PC-3 (cell line): ENCODE data around the gene DDO. TPM values are rescaled to one million over a fixed set of nuclear protein-coding genes. Genes with fewer than 3 reads are reported as not detected.

Experiments used
- ATAC-seq: fragments of 200-7000 bp; cut with Tn5 transposase; 2 replicates; pipeline ENCODE4 v1.9.1; 2020; ENCODE audit warnings: mild to moderate bottlenecking, moderate library complexity
- BruUV-seq: library from RNA; stranded (reverse); fragments of 400-500 nt; replicated peaks from 2 replicates; lab custom pipeline; 2021; lab: Mats Ljungman, UMichigan
- CTCF ChIA-PET: fragments of 300-600 bp; sonication (Branson Sonifier 250); formaldehyde crosslinking; loops from one replicate; lab custom pipeline; 2022; ENCODE audit warnings: antibody characterized with exemption; lab: Charles Lee
- POLR2A ChIA-PET: fragments of 300-600 bp; sonication (Branson Sonifier 250); formaldehyde crosslinking; loops from one replicate; lab custom pipeline; 2022; ENCODE audit warnings: antibody characterized with exemption; ENCODE audit not compliant: unreplicated experiment; lab: Charles Lee
- DNase-seq: peaks from one replicate; pipeline ENCODE4 v3.0.0-alpha.2; 2015
- H2AFZ ChIP-seq: fragments of 300-600 bp; sonication (generic); 2 replicates; pipeline ENCODE4 v1.6.0; 2016; ENCODE audit warnings: antibody characterized with exemption, low read length
- H3F3A ChIP-seq: fragments of 300-600 bp; sonication (generic); one replicate; pipeline ENCODE4 v1.6.0; 2017; ENCODE audit warnings: antibody characterized with exemption, low read length, control low read depth, mild to moderate bottlenecking; ENCODE audit not compliant: unreplicated experiment
- H3K27ac ChIP-seq: fragments of 300-600 bp; sonication (generic); 2 replicates; pipeline ENCODE4 v1.5.1; 2016; ENCODE audit warnings: mild to moderate bottlenecking, low read length
- H3K27me3 ChIP-seq: fragments of 300-600 bp; sonication (generic); 2 replicates; pipeline ENCODE4 v1.6.1; 2016; ENCODE audit warnings: low read length, mixed read lengths
- H3K36me3 ChIP-seq: fragments of 300-600 bp; sonication (generic); 2 replicates; pipeline ENCODE4 v1.6.1; 2016; ENCODE audit warnings: low read depth, mixed run types, low read length, mixed read lengths
- H3K4me1 ChIP-seq: fragments of 300-600 bp; sonication (generic); 2 replicates; pipeline ENCODE4 v1.5.1; 2016; ENCODE audit warnings: low read length; ENCODE audit not compliant: insufficient read depth
- H3K4me2 ChIP-seq: fragments of 300-600 bp; sonication (generic); 2 replicates; pipeline ENCODE4 v1.6.0; 2016; ENCODE audit warnings: low read length
- H3K4me3 ChIP-seq: fragments of 300-600 bp; sonication (generic); 2 replicates; pipeline ENCODE4 v1.5.1; 2016; ENCODE audit warnings: mild to moderate bottlenecking, low read length, mixed read lengths
- H3K79me2 ChIP-seq: fragments of 300-600 bp; sonication (generic); 2 replicates; pipeline ENCODE4 v1.6.1; 2017; ENCODE audit warnings: low read length, mixed read lengths
- H3K9ac ChIP-seq: fragments of 300-600 bp; sonication (generic); 2 replicates; pipeline ENCODE4 v1.6.0; 2016; ENCODE audit warnings: mild to moderate bottlenecking, low read length
- H3K9me2 ChIP-seq: fragments of 300-600 bp; sonication (generic); replicated peaks from 2 replicates; pipeline ENCODE4 v1.6.1; 2016; ENCODE audit warnings: mixed run types, low read length, mixed read lengths
- H3K9me3 ChIP-seq: fragments of 300-600 bp; sonication (generic); 2 replicates; pipeline ENCODE4 v1.6.1; 2016; ENCODE audit warnings: low read length, mixed read lengths
- H4K20me1 ChIP-seq: fragments of 300-600 bp; sonication (generic); 2 replicates; pipeline ENCODE4 v1.6.1; 2016; ENCODE audit warnings: low read length, mixed read lengths
- CTCF ChIP-seq: fragments of 300-600 bp; sonication (generic); conservative IDR thresholded peaks from 2 replicates; pipeline ENCODE4 v1.5.1; 2017; ENCODE audit warnings: antibody characterized with exemption, low read depth, mild to moderate bottlenecking, low read length
- EZH2 ChIP-seq: fragments of 300-600 bp; sonication (generic); IDR thresholded peaks from one replicate; pipeline ENCODE4 v1.6.1; 2017; ENCODE audit warnings: antibody characterized with exemption, mild to moderate bottlenecking, low read length; ENCODE audit not compliant: unreplicated experiment
- EZH2phosphoT487 ChIP-seq: fragments of 300-600 bp; sonication (generic); IDR thresholded peaks from 2 replicates; pipeline ENCODE4 v1.6.1; 2018; ENCODE audit warnings: mild to moderate bottlenecking, antibody characterized with exemption, low read length, borderline replicate concordance
- intact Hi-C: fragments of 100-400 bp; cut with micrococcal nuclease; formaldehyde crosslinking; loops from 2 replicates; pipeline ENCODE4 v1.9.0; 2023
- total RNA-seq: library from RNA; depleted of rRNA; stranded (reverse); fragments of >200 nt; gene quantifications from 2 replicates; pipeline ENCODE4 v1.2.3, GENCODE V29; 2014

Gene DDO
- total RNA-seq, 1 experiment from 2014 or later = not detected

GRCh38 chr6:110409794-110410193 is 5.6 kb downstream of the DDO start:
- no peak overlapping the region for H3K4me2 ChIP-seq
- ChIA-PET CTCF (no interaction called here), POLR2A (no interaction called here)
- H2AFZ ChIP-seq = no peak overlapping the region
- no peaks in the 10 kb centered on the region for H3F3A ChIP-seq
- TF ChIP-seq CTCF = no peak
- TF ChIP-seq EZH2 = no peak
- no peak for TF ChIP-seq EZH2phosphoT487
- intact Hi-C loops = no loop called here
- peaks cover 10% of the 10 kb centered on the region; the same call in 1 of the 2 replicates for H3K27me3 ChIP-seq
- H3K4me3 ChIP-seq = no peak overlapping the region
- BruUV-seq = no TSS peak
- H3K4me1 ChIP-seq = no peaks in the 10 kb centered on the region
- ATAC-seq = no peak
- H3K27ac ChIP-seq = no peak overlapping the region
- no peak for DNase-seq
- H3K79me2 ChIP-seq = no peaks in the 10 kb centered on the region
- H3K9me2 ChIP-seq = no peaks in the 10 kb centered on the region
- H4K20me1 ChIP-seq = no peaks in the 10 kb centered on the region
- H3K36me3 ChIP-seq = no peaks in the 10 kb centered on the region
- no peak overlapping the region for H3K9ac ChIP-seq
- H3K9me3 ChIP-seq = no peaks in the 10 kb centered on the region

DNA sequence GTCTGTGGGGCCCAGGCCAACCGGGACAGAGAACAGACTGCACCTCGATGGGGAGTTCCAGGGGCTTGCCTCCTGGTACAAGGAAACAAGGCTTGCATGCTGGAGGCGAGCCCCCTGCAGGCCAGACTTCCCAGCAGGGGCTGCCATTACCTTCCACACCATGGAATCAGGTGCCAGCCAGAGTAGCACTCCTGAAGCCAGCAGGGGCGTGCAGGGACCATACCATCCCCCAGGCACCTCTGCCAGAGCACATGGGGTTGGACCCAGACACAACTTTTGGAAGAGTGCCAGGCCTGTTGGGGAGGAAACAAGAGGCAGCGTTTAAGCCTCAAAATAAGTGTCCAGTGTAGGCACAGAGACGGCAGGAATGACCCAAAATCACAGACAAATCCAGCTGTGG is 6.5 kb downstream of the DDO start:
- H3K9me2 ChIP-seq = no peaks in the 10 kb centered on the region
- intact Hi-C loops = no loop called here
- H3K4me2 ChIP-seq = no peak overlapping the region
- ChIA-PET CTCF (no interaction called here), POLR2A (no interaction called here)
- H3K36me3 ChIP-seq = no peaks in the 10 kb centered on the region
- ATAC-seq = no peak
- no peak for DNase-seq
- no TSS peak for BruUV-seq
- H4K20me1 ChIP-seq = no peaks in the 10 kb centered on the region
- H3K79me2 ChIP-seq = no peaks in the 10 kb centered on the region
- H3K27me3 ChIP-seq = peaks cover 10% of the 10 kb centered on the region; the same call in 1 of the 2 replicates
- H3K4me3 ChIP-seq = no peak overlapping the region
- no peak overlapping the region for H3K9ac ChIP-seq
- no peak for TF ChIP-seq EZH2
- TF ChIP-seq CTCF = no peak
- TF ChIP-seq EZH2phosphoT487 = no peak
- H3F3A ChIP-seq = no peaks in the 10 kb centered on the region
- no peak overlapping the region for H3K27ac ChIP-seq
- no peak overlapping the region for H2AFZ ChIP-seq
- no peaks in the 10 kb centered on the region for H3K9me3 ChIP-seq
- H3K4me1 ChIP-seq = no peaks in the 10 kb centered on the region

DNA sequence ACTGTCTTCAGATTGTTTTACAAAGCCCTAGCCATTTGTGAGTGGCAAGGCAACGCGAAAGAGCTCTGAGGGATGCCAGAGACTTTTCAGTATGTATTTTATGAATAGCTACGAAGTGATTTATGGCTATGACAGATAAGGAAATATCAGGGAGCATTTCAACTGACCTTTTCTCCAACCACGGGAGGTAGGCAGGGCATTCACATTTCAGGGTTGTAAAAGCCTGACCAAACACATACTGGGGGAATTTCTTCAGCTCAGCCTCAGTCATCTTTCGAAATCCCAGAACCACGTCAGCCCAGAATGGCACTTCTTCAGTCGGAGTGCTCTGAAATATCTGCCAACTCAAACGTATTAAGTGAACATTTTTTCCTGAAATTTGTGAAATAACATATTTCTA is 10.8 kb downstream of the DDO start:
- CTCF ChIA-PET = no interaction called here
- Histone ChIP-seq H3K9me3 (no peaks in the 10 kb centered on the region), H3K27ac (no peak overlapping the region), H3K27me3 (peaks cover 10% of the 10 kb centered on the region; the same call in 1 of the 2 replicates), H4K20me1 (no peaks in the 10 kb centered on the region), H3F3A (no peaks in the 10 kb centered on the region), H3K9me2 (no peaks in the 10 kb centered on the region), H3K4me3 (no peak overlapping the region), H3K4me1 (no peaks in the 10 kb centered on the region), H2AFZ (no peak overlapping the region), H3K9ac (no peak overlapping the region), H3K36me3 (no peaks in the 10 kb centered on the region), H3K79me2 (no peaks in the 10 kb centered on the region), H3K4me2 (no peak overlapping the region)
- ATAC-seq (no peak), DNase-seq (no peak)
- no TSS peak for BruUV-seq
- POLR2A ChIA-PET = no interaction called here
- no peak for TF ChIP-seq CTCF
- intact Hi-C loops = no loop called here
